DMS153 treated with DMSO at 0.1 percent for 48 hours (cell line): ENCODE results near the gene KRTAP4-16.
"Not testable (repeated sequence)": the region's sequence is repeated elsewhere in the genome, so short reads cannot be mapped to it uniquely, and the experiment has no call there.

Experiments used
- DNase-seq: peaks from one replicate; lab custom pipeline; 2025; ENCODE audit not compliant: unreplicated experiment; lab: John Stamatoyannopoulos, UW

Gene KRTAP4-16

GRCh38 chr17:41119696-41120690, 18.0 kb upstream of the KRTAP4-16 start:
- DNase-seq: not testable (repeated sequence)

- no peak for DNase-seq
These were observed 16.7 kb upstream of the KRTAP4-16 start for GRCh38 chr17:41118721-41119120.

GRCh38 chr17:41117846-41118386, 15.9 kb upstream of the KRTAP4-16 start, which contains the start of gene KRTAP4-11:
TSS of gene KRTAP4-11 (minus strand) at chr17:41118373. CDS start at chr17:41118315, 58 bp downstream.
- not testable (repeated sequence) for DNase-seq

- no peak for DNase-seq
These were observed 14.3 kb upstream of the KRTAP4-16 start for GRCh38 chr17:41116297-41116696.

- no peak for DNase-seq
These were observed 9.3 kb upstream of the KRTAP4-16 start for GRCh38 chr17:41111151-41111885.

GRCh38 chr17:41108728-41109386, 6.8 kb upstream of the KRTAP4-16 start:
- DNase-seq: not testable (repeated sequence)

GRCh38 chr17:41107941-41108450, 6.0 kb upstream of the KRTAP4-16 start:
- DNase-seq: no peak

GRCh38 chr17:41105347-41105746, 3.3 kb upstream of the KRTAP4-16 start, which contains the start of gene KRTAP4-9:
TSS of gene KRTAP4-9 (plus strand) at chr17:41105389. CDS start at chr17:41105389, 0 bp downstream.
- DNase-seq: not testable (repeated sequence)

GRCh38 chr17:41104386-41105038, 2.5 kb upstream of the KRTAP4-16 start:
- DNase-seq: not testable (repeated sequence)

GRCh38 chr17:41103896-41104295, 1.9 kb upstream of the KRTAP4-16 start:
- DNase-seq: no peak

GRCh38 chr17:41099682-41100480, 2.1 kb downstream of the KRTAP4-16 start:
- DNase-seq: not testable (repeated sequence)

GRCh38 chr17:41098481-41098880, 3.5 kb downstream of the KRTAP4-16 start:
- no peak for DNase-seq

GRCh38 chr17:41098042-41098441, 4.0 kb downstream of the KRTAP4-16 start, which contains the start of gene KRTAP4-8:
TSS of gene KRTAP4-8 (minus strand) at chr17:41098142. CDS start at chr17:41098084, 58 bp downstream.
- no peak for DNase-seq

GRCh38 chr17:41096055-41096454, 6.0 kb downstream of the KRTAP4-16 start:
- no peak for DNase-seq

- not testable (repeated sequence) for DNase-seq
These were observed 13.2 kb downstream of the KRTAP4-16 start for GRCh38 chr17:41088760-41089352.

GRCh38 chr17:41084100-41084856, 17.7 kb downstream of the KRTAP4-16 start, which contains the start of gene KRTAP4-7:
TSS of gene KRTAP4-7 (plus strand) at chr17:41084150. CDS start at chr17:41084207, 57 bp downstream.
- not testable (repeated sequence) for DNase-seq

- DNase-seq: not testable (repeated sequence)
These were observed 18.6 kb downstream of the KRTAP4-16 start for GRCh38 chr17:41083427-41083826.

- no peak for DNase-seq
These were observed 19.4 kb downstream of the KRTAP4-16 start for GRCh38 chr17:41082626-41083025.
